Neural crest cell (in vitro differentiated cells): ENCODE data around the gene SYNGR1. TPM values are rescaled to one million over a fixed set of nuclear protein-coding genes. Genes with fewer than 3 reads are reported as not detected.

Experiments
- DNase-seq: peaks from one replicate; pipeline ENCODE4 v3.0.0; 2021; ENCODE audit warnings: low read depth, mixed read lengths, low spot score
- H3K27ac Mint-ChIP-seq: one replicate; pipeline ENCODE4 v1.8.0; 2021; ENCODE audit warnings: mild to moderate bottlenecking, mixed read lengths; ENCODE audit not compliant: unreplicated experiment
- H3K27me3 Mint-ChIP-seq: 2 replicates; pipeline ENCODE4 v1.8.0; 2021; ENCODE audit warnings: low read depth, mild to moderate bottlenecking, mixed read lengths
- H3K36me3 Mint-ChIP-seq: 2 replicates; pipeline ENCODE4 v1.8.0; 2021; ENCODE audit warnings: low read depth, mild to moderate bottlenecking, mixed read lengths
- H3K4me1 Mint-ChIP-seq: 2 replicates; pipeline ENCODE4 v1.8.0; 2021; ENCODE audit warnings: mixed read lengths
- H3K4me3 Mint-ChIP-seq: one replicate; pipeline ENCODE4 v1.8.0; 2021; ENCODE audit warnings: mild to moderate bottlenecking, mixed read lengths
- H3K9me3 Mint-ChIP-seq: 2 replicates; pipeline ENCODE4 v1.8.0; 2021; ENCODE audit warnings: mixed read lengths
- total RNA-seq: library from RNA; stranded (reverse); gene quantifications from 2 replicates; pipeline ENCODE4 v1.2.1, GENCODE V29; 2021
- TF ChIP-seq, protein P1 (sequence below): fragments of 200-600 bp; sonication (generic); conservative IDR thresholded peaks from 2 replicates; pipeline ENCODE4 v1.5.0; 2021; ENCODE audit warnings: antibody characterized with exemption, mild to moderate bottlenecking

SYNGR1 gene
- total RNA-seq, 1 donor from 2014 or later: 30.0 TPM

DNA sequence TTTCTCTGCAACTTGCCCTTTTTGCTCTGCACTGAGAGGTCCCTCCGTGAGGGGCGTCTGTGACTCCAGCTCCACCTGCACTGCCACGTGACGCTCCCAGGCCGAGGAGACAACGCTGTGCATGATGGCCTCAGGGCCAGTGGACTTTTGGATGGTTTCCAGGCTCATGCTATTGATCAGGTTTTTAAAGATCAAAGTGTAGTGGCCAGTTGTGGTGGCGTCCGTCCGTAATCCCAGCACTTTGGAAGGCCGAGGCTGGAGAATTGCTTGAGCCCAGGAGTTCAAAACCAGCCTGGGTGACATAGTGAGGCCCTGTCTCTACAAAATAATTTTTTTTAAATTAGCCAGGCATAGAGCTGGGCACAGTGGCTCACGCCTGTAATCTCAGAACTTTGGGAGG is 46.4 kb upstream of the SYNGR1 start:
- TF ChIP-seq, protein P1, sequence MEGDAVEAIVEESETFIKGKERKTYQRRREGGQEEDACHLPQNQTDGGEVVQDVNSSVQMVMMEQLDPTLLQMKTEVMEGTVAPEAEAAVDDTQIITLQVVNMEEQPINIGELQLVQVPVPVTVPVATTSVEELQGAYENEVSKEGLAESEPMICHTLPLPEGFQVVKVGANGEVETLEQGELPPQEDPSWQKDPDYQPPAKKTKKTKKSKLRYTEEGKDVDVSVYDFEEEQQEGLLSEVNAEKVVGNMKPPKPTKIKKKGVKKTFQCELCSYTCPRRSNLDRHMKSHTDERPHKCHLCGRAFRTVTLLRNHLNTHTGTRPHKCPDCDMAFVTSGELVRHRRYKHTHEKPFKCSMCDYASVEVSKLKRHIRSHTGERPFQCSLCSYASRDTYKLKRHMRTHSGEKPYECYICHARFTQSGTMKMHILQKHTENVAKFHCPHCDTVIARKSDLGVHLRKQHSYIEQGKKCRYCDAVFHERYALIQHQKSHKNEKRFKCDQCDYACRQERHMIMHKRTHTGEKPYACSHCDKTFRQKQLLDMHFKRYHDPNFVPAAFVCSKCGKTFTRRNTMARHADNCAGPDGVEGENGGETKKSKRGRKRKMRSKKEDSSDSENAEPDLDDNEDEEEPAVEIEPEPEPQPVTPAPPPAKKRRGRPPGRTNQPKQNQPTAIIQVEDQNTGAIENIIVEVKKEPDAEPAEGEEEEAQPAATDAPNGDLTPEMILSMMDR: no peak
- Mint-ChIP-seq H3K9me3 (no peaks in the 10 kb centered on the region), H3K27me3 (peaks cover 9% of the 10 kb centered on the region), H3K36me3 (no peaks in the 10 kb centered on the region), H3K4me1 (peaks cover 27% of the 10 kb centered on the region), H3K27ac (no peak overlapping the region), H3K4me3 (no peak overlapping the region)
- DNase-seq: no peak

DNA sequence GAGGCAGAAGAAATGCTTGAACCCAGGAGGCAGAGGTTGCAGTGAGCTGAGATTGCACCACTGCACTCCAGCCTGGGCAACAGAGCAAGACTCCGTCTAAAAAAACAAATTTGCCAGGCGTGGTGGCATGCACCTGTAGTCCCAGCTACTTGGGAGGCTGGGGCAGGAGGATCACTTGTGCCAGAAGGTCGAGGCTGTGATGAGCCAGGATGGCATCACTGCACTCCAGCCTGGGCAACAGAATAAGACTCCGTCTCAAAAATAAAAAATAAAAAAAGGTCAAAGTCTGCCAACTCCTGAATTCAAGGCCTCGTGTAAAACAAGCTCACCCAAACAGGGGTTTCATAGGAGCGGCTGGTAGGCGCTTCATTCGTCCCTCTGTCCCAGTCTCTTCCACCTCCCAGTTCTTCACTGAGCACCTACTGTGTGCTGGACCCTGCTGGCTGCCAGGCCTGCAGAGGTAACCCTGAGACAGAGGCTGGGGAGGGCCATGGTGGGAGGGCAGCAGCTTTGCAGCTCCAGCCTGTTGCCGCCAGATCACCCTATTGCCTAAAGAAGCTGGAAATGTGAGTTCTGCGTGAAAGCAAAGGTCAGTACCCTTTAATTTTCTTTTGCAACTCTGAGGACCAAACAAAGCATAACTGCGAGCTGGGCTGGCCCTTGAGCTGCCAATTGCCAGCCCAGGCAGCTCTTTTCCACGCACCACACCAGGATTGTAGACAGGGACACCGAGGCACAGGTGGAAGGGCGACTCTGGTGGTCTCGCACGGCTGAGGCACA is 45.7 kb upstream of the SYNGR1 start:
- TF ChIP-seq, protein P1: no peak
- no peak overlapping the region for H3K27ac Mint-ChIP-seq
- peaks cover 34% of the 10 kb centered on the region for H3K4me1 Mint-ChIP-seq

DNA sequence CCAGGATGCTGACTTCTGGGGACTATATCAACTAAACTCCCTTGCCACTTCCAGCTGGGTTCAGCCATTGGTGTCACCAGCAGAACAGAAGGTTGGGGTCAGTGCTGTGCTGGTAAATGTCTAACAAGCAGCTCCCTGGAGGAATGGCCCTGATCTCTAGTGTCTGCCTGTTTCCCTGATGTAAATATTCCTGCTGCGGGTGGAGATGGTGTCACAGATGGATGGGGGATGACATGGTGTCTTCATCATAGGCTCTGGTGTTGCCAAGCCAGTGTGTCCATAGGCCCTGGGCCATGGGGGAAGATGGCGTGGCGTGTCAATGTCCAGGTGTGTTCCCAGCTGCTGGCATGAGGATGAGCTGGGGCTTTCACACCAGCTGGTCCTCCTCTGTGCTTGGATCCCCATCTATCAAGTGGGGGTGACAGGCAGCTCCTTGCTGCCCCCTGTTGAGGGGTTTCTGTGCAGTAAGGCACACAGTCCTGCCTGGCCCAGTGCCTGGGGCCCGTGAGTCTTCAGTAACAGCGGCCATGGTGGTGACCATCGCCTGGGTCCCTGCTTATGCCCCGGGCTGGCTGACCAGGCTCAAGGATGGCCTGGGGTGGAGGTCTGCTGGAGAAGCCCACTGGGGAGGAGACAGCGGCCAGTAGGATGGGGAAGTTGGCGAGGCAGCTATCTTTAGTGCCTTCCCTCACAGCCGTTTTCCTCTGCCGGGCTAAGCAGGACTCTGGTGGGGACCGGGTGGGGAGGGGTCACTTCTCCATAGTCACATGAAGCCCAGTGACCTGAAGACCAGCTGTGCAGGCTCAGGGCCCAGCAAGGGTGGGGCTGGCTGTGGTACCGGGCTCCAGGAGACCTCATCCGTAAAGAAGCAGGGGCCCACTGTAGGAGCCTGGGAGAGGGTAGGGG is 43.1 kb upstream of the SYNGR1 start:
- Mint-ChIP-seq H3K27ac (peak overlapping the region; percentile 2), H3K4me3 (peak overlapping the region; percentile 36), H3K9me3 (no peaks in the 10 kb centered on the region), H3K27me3 (peaks cover 29% of the 10 kb centered on the region), H3K4me1 (peaks cover 38% of the 10 kb centered on the region), H3K36me3 (peaks cover 15% of the 10 kb centered on the region)
- TF ChIP-seq, protein P1: peak; percentile 52
- no peak for DNase-seq

More for the DNA sequence above, 45.7 kb upstream of the SYNGR1 start:
- H3K36me3 Mint-ChIP-seq: peaks cover 2% of the 10 kb centered on the region
- no peak for DNase-seq
- H3K9me3 Mint-ChIP-seq: no peaks in the 10 kb centered on the region
- peaks cover 16% of the 10 kb centered on the region for H3K27me3 Mint-ChIP-seq
- no peak overlapping the region for H3K4me3 Mint-ChIP-seq

DNA sequence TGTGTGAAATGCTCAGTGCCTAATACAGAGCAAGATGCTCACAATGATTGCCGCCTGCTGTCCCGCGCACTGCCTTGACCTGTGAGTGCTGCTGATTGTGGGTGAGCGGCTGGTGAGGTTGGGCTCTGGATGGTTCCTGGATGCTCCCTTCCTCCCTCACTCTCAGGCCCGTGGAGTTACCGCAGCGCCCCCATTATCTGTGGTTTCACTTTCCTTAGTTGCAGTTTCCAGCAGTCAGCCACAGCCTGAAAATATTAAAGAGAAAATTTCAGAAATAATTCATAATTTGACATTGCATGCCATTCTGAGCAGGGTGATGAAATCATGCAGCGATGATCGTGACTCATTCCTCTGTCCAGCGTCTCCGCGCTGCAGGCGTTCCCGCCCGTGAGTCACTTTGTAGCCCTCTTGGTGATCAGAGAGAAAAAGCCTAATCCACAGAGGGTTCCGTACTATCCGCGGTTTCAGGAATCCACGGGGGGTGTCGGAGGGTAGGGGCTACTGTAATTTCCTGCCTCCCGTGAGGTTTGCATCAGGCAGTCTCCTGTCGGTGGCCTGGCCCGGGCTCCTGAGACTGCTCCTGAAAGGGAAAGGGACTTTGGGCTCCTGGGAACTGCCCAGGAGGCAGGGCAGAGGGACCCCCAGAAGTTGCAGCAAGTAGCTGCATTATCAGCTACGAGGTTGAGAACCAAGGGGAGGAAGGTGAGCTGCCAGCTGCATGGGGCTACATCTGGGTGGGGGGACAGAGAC is 41.0 kb upstream of the SYNGR1 start:
- Mint-ChIP-seq H3K36me3 (peaks cover 28% of the 10 kb centered on the region), H3K9me3 (no peaks in the 10 kb centered on the region), H3K27me3 (peaks cover 31% of the 10 kb centered on the region), H3K4me3 (peak overlapping the region; percentile 100), H3K4me1 (peaks cover 49% of the 10 kb centered on the region), H3K27ac (peak overlapping the region; percentile 27)
- TF ChIP-seq, protein P1: no peak
- no peak for DNase-seq

DNA sequence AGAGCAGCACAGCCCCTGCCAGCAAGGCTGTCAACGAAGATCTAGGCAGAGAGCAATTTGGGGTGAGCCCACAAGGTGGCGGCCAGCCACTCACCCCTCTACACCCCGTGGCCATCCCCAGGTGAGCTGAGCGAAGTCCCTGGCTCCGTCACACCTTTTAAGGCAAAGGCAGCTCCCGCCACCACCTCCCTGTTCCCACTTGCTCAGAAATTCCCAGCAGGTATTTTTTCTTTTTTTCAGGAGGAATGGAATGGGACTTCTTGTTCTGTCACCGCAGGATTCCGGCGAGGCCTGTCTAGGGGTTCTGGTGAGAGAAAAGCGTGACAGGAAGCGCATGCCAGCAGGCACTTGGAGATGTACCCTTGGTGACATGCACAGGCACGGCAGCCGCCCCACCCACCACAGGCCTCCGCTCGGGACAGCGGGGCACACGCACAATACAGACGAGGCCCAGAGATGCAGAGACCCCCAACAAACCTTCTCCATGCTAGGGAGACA is 40.4 kb upstream of the SYNGR1 start:
- H3K36me3 Mint-ChIP-seq: peaks cover 31% of the 10 kb centered on the region
- peaks cover 34% of the 10 kb centered on the region for H3K27me3 Mint-ChIP-seq
- H3K27ac Mint-ChIP-seq: peak overlapping the region; percentile 27
- TF ChIP-seq, protein P1: peak; percentile 36
- H3K4me1 Mint-ChIP-seq: peaks cover 55% of the 10 kb centered on the region
- H3K4me3 Mint-ChIP-seq: peak overlapping the region; percentile 100
- H3K9me3 Mint-ChIP-seq: no peaks in the 10 kb centered on the region
- no peak for DNase-seq
